ENCODE measurements around the gene TPM4.

Gene TPM4

GRCh38 chr19:16127776-16128371, 51.6 kb downstream of the TPM4 start:
- DNase-seq = no peak
- TF ChIP-seq GATA1 (IDR thresholded peaks at IDR 0.05; ENCODE audit: low read depth, low read length) (no peak), POLR2A (IDR thresholded peaks at IDR 0.05; ENCODE audit: low read length) (no peak)

- no peak for DNase-seq
- TF ChIP-seq POLR2A (IDR thresholded peaks at IDR 0.05; ENCODE audit: low read length) (no peak), GATA1 (IDR thresholded peaks at IDR 0.05; ENCODE audit: low read depth, low read length) (no peak)
These were observed 55.4 kb downstream of the TPM4 start for GRCh38 chr19:16131648-16132047.

GRCh38 chr19:16133818-16134217, 57.5 kb downstream of the TPM4 start:
- DNase-seq = no peak
- no peak for TF ChIP-seq GATA1 (IDR thresholded peaks at IDR 0.05; ENCODE audit: low read depth, low read length)
- TF ChIP-seq POLR2A (IDR thresholded peaks at IDR 0.05; ENCODE audit: low read length) = no peak

- DNase-seq = no peak
- no peak for TF ChIP-seq POLR2A (IDR thresholded peaks at IDR 0.05; ENCODE audit: low read length)
- TF ChIP-seq GATA1 (IDR thresholded peaks at IDR 0.05; ENCODE audit: low read depth, low read length) = no peak
These were observed 58.2 kb downstream of the TPM4 start for GRCh38 chr19:16134510-16134909.

- no peak for DNase-seq
- TF ChIP-seq POLR2A (IDR thresholded peaks at IDR 0.05; ENCODE audit: low read length) = no peak
- TF ChIP-seq GATA1 (IDR thresholded peaks at IDR 0.05; ENCODE audit: low read depth, low read length) = no peak
These were observed 59.3 kb downstream of the TPM4 start for GRCh38 chr19:16135430-16136127.

GRCh38 chr19:16136185-16136999, 60.1 kb downstream of the TPM4 start:
- DNase-seq = no peak
- TF ChIP-seq GATA1 (IDR thresholded peaks at IDR 0.05; ENCODE audit: low read depth, low read length) (no peak), POLR2A (IDR thresholded peaks at IDR 0.05; ENCODE audit: low read length) (no peak)

GRCh38 chr19:16139752-16140151, 63.5 kb downstream of the TPM4 start:
- TF ChIP-seq GATA1 (IDR thresholded peaks at IDR 0.05; ENCODE audit: low read depth, low read length) = no peak
- TF ChIP-seq POLR2A (IDR thresholded peaks at IDR 0.05; ENCODE audit: low read length) = no peak
- DNase-seq = no peak

GRCh38 chr19:16141043-16141442, 64.7 kb downstream of the TPM4 start:
- peak; percentile 16 to 58 for DNase-seq
- no peak for TF ChIP-seq POLR2A (IDR thresholded peaks at IDR 0.05; ENCODE audit: low read length)
- no peak for TF ChIP-seq GATA1 (IDR thresholded peaks at IDR 0.05; ENCODE audit: low read depth, low read length)

GRCh38 chr19:16142032-16142580, 65.8 kb downstream of the TPM4 start:
- TF ChIP-seq POLR2A (IDR thresholded peaks at IDR 0.05; ENCODE audit: low read length) = no peak
- TF ChIP-seq GATA1 (IDR thresholded peaks at IDR 0.05; ENCODE audit: low read depth, low read length) = no peak
- no peak for DNase-seq

GRCh38 chr19:16143399-16144215, 67.3 kb downstream of the TPM4 start, which contains the start of gene HSH2D:
TSS of gene HSH2D (plus strand) at chr19:16143685. CDS start at chr19:16148751, 5,066 bp downstream.
- no peak for DNase-seq
- TF ChIP-seq GATA1 (IDR thresholded peaks at IDR 0.05; ENCODE audit: low read depth, low read length) (no peak), POLR2A (IDR thresholded peaks at IDR 0.05; ENCODE audit: low read length) (no peak)

- TF ChIP-seq POLR2A (IDR thresholded peaks at IDR 0.05; ENCODE audit: low read length) = no peak
- TF ChIP-seq GATA1 (IDR thresholded peaks at IDR 0.05; ENCODE audit: low read depth, low read length) = no peak
- DNase-seq = no peak
These were observed 67.9 kb downstream of the TPM4 start for GRCh38 chr19:16144216-16144581.

GRCh38 chr19:16146112-16146511, 69.8 kb downstream of the TPM4 start:
- no peak for TF ChIP-seq POLR2A (IDR thresholded peaks at IDR 0.05; ENCODE audit: low read length)
- no peak for TF ChIP-seq GATA1 (IDR thresholded peaks at IDR 0.05; ENCODE audit: low read depth, low read length)
- DNase-seq = no peak
